Activated CD8-positive, alpha-beta memory T cell treated with anti-CD3 and anti-CD28 coated beads for 1 hour (primary cell): ENCODE data around the gene KIF19.

Experiments used
- DNase-seq, 2 donors: peaks; one replicate each; pipeline ENCODE4 v3.0.0-alpha.2; 2020; ENCODE audit warnings: low read depth in 1 of 2; ENCODE audit errors: extremely low read depth in 1 of 2

KIF19 gene

GRCh38 chr17:74339537-74340195 lies 13.6 kb downstream of the KIF19 start:
- no peak for DNase-seq

- no peak for DNase-seq
Observed at GRCh38 chr17:74340470-74341023, 14.5 kb downstream of the KIF19 start.

- DNase-seq = no peak
Observed at GRCh38 chr17:74342224-74342623, 16.2 kb downstream of the KIF19 start.

- DNase-seq = no peak
Observed at GRCh38 chr17:74343121-74343520, 17.1 kb downstream of the KIF19 start.

GRCh38 chr17:74343526-74344284 lies 17.7 kb downstream of the KIF19 start:
- no peak for DNase-seq

GRCh38 chr17:74344658-74345057 lies 18.6 kb downstream of the KIF19 start:
- DNase-seq = no peak

- no peak for DNase-seq
Observed at GRCh38 chr17:74345433-74346241, 19.6 kb downstream of the KIF19 start.

GRCh38 chr17:74347646-74348045 lies 21.6 kb downstream of the KIF19 start:
- DNase-seq = no peak

GRCh38 chr17:74349120-74349519 lies 23.1 kb downstream of the KIF19 start:
- no peak for DNase-seq

- DNase-seq = no peak
Observed at GRCh38 chr17:74350486-74350885, 24.5 kb downstream of the KIF19 start.

GRCh38 chr17:74351552-74352210 lies 25.7 kb downstream of the KIF19 start:
- DNase-seq = no peak

- no peak for DNase-seq
Observed at GRCh38 chr17:74353446-74354060, 27.5 kb downstream of the KIF19 start.

GRCh38 chr17:74354123-74354522 lies 28.1 kb downstream of the KIF19 start:
- DNase-seq = peak in 1 of 2 donors; percentile 35

GRCh38 chr17:74354561-74354960 lies 28.5 kb downstream of the KIF19 start:
- no peak for DNase-seq

GRCh38 chr17:74355065-74355464 lies 29.0 kb downstream of the KIF19 start:
- DNase-seq = no peak

GRCh38 chr17:74356646-74357465 lies 30.8 kb downstream of the KIF19 start:
- DNase-seq = no peak

- no peak for DNase-seq
Observed at GRCh38 chr17:74357466-74357809, 31.4 kb downstream of the KIF19 start.

- DNase-seq = no peak
Observed at GRCh38 chr17:74358697-74359096, 32.7 kb downstream of the KIF19 start.

- no peak for DNase-seq
Observed at GRCh38 chr17:74359916-74360315, 33.9 kb downstream of the KIF19 start.

GRCh38 chr17:74360899-74361229 lies 34.8 kb downstream of the KIF19 start:
- no peak for DNase-seq
